Ureter (tissue), 1 donor: ENCODE data around the gene PAQR6. TPM values are rescaled to one million over a fixed set of nuclear protein-coding genes. Genes with fewer than 3 reads are reported as not detected.

Experiments used
- DNase-seq: peaks from one replicate; pipeline ENCODE4 v3.0.0-alpha.2; 2020; ENCODE audit warnings: low spot score
- total RNA-seq: library from RNA; stranded (reverse); gene quantifications from one replicate; pipeline ENCODE4 v1.2.4, GENCODE V29; 2023
- donor health status: DM: yes; HTN: yes; CAD: no.

The PAQR6 gene, protein sequence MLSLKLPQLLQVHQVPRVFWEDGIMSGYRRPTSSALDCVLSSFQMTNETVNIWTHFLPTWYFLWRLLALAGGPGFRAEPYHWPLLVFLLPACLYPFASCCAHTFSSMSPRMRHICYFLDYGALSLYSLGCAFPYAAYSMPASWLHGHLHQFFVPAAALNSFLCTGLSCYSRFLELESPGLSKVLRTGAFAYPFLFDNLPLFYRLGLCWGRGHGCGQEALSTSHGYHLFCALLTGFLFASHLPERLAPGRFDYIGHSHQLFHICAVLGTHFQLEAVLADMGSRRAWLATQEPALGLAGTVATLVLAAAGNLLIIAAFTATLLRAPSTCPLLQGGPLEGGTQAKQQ
- total RNA-seq: 4.4 TPM

DNA sequence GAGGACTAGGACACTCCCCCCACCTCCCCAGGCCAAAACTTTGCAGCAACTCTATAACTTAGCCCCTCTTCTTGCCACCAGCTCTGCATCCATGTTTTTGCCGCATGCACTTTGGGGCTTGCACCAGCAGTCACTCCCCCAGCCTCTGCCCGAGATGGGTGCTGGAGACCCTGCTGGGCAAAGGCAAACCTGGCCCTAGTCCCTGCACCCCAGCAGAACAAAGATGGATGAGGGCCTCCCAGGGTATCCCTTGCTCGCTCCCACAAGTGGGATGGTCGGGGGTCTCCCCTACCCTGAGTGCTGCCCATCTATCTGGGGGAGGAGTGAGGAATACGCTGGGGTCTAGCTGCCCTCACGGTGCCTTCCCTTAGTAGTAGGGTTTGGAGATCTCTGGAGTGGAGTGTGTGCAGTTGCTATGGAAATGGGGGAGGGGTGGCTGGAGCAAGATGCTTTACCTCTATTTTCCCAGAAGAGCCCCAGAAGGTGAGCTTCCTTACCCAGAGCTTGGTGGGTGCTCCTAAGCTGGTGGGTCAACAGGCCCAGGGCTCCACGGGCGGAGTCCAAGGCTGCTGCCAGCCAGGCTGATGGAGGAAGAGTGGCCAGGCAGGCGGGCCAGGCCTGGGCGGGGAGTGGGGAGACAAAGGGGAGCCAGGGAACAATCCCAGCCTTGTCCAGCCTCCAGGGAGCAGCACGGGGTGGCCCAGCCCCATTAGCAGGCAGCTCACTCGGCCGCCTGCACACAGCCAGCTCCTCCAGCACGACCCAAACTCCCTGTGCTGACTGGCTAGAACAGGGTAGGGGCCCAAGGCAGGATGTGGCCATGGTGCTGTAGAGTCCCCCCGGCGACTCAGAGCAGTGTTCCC, at the start of gene PAQR6:
Gene PAQR6 (minus strand): TSS at position 597 of the 863 bp plus-strand sequence. CDS start 1,325 bp downstream, outside the sequence.
- DNase-seq: no peak

DNA sequence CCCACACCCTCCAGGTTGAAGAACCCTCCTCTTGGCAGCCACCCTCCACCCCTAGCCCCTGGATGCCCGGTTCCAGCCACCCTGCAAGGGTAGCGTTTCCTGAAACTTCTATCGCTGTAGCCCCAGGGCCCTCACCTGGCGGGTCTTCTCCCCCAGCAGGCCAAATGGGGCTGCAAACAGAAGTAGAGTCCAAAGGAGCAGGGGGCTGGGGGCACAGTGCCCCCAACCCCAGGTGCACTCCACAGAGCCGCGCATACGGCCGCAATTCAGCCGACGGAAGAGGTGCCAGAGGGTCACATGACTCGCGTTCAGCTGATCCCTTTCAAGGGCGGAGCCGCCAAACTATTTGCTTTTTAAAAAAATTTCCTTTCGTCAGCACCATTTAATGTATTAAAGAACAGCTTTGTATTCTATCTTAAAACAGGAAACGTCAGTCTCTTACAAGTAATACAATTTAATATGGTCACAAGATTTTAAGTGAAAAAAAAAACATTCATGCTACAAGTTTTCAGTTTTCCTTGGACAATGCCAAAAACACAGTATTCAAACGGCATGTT, 47.6 kb upstream of the PAQR6 start, which contains the start of gene GLMP:
Gene GLMP (minus strand): TSS at position 289 of the 557 bp plus-strand sequence. CDS start 34 bp downstream, at position 255.
- DNase-seq: peak; percentile 63

DNA sequence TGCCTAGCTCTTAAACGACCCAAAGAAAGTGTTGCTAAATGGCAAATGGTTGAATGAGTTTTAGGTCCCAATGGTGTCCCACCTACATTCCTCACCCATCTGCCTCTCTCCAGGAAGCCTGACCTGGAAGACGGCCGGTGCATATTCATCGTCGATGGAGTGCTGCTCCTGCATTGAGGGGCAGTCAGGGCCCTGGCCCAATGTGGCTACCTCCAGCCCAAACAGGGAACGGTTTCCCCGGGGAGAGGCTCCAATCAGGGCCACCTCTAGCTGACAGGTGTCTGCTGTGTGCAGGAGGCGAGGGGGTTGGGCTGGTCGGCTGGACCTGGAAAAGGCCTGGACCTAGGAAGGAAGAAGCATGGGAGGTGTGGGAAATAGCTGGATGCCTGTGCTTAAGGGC, 46.0 kb upstream of the PAQR6 start:
- no peak for DNase-seq

DNA sequence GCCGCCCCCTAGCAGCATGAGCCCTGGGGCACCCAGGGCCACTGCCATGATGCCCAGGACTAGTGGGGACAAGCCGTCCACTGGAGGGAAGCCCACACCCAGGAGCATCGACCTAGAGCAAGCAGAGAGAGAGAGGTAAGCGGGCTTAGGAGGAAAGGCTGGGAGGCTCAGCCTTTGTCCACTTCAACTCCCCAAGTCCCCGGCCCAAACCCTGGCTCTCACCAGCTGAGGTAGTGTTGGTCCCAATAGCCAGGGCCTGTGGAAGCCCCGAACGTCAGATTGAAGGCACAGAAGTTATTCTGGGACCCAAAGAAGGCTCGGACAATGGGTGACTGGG, 45.2 kb upstream of the PAQR6 start:
- no peak for DNase-seq

DNA sequence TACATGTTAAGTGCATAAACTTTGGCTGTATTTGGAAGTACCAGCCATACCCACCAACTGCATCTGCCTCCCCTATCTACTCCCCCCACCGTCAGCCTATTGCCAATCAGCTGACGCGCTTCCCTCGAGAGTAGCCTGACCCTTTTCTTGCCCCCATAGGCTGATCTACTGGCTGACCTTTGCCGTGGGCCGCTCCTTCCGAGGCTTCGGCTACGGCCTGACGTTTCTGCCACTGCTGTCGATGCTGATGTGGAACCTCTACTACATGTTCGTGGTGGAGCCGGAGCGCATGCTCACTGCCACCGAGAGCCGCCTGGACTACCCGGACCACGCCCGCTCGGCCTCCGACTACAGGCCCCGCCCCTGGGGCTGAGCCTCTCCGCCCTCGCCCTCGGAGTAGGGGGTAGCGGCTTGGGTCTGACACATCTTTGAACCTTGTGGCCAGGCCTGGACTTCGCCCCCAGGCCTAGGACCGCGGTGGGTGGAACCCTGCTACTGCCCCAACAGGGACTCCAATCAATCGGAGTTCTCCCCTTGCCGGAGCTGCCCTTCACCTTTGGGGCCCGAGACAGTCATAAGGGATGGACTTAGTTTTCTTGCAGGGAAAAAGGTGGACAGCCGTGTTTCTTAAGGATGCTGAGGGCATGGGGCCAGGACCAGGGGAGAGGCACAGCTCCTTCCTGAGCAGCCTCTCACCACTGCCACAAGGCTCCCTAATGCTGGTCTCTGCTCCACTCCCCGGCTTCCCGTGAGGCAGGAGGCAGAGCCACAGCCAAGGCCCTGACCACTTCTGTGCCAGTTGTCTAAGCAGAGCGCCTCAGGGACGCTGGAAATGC, 43.6 kb upstream of the PAQR6 start:
- DNase-seq: peak; percentile 87

DNA sequence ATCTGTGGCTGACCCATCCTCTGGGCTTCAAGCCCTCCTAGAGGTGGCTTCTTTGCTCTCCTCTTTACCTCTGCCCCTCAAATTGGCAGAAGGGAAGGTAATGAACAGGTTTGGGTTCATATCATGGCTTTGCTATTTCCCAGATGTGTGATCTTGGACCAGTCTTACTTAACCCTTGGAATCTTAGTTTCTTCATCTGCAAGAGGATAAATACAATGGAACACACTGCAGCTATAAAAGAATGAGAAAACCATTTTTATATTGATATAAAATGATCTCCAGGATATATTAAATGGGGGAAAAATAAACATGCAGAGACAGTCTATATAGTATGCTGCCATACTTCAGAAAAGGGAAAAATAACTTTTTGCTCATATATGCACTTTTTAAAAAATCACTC, 42.0 kb upstream of the PAQR6 start:
- DNase-seq: no peak

DNA sequence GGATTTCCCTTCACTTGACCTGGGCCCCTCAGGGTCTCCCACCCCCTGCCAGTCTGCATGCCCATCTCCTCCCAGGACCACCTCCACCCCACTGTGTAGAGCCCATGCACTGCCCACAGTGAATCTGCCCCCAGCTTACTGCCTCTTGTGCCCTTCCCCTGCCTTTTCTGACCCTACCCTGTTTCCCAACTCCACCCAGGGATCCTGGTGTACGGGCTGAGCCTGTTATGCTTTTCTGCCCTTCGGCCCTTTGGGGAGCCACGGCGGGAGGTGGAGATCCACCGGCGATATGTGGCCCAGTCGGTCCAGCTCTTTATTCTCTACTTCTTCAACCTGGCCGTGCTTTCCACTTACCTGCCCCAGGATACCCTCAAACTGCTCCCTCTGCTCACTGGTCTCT, 38.2 kb upstream of the PAQR6 start:
- no peak for DNase-seq

DNA sequence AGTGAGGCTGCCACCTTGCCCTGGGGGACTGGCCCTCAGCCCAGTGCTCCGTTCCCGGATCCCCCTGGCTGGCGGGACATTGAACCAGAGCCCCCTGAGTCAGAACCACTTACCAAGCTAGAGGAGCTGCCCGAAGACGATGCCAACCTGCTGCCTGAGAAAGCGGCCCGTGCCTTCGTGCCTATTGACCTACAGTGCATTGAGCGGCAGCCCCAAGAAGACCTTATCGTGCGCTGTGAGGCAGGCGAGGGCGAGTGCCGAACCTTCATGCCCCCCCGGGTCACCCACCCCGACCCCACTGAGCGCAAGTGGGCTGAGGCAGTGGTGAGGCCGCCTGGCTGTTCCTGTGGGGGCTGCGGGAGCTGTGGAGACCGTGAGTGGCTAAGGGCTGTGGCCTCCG, 37.6 kb upstream of the PAQR6 start:
- DNase-seq: no peak

DNA sequence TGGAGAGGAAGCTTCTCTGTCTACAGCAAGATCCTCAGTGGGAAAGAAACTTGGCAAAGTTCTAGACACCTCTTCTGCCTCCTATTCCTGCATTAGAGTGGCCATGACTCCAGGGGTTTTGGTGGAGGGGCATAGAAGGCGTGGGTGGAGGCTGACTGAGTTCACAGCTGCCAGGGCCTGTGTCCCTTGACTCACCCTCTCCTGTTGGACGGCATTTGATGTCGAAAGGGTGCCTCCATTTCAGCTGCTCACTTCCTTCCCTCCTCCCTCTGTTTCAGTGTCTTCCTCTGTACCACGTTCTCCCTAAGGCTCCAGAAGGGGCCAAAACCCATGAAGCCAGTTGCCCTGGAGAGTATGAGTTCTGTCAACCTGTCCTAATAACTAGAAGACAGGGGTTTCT, 36.9 kb upstream of the PAQR6 start:
- no peak for DNase-seq

DNA sequence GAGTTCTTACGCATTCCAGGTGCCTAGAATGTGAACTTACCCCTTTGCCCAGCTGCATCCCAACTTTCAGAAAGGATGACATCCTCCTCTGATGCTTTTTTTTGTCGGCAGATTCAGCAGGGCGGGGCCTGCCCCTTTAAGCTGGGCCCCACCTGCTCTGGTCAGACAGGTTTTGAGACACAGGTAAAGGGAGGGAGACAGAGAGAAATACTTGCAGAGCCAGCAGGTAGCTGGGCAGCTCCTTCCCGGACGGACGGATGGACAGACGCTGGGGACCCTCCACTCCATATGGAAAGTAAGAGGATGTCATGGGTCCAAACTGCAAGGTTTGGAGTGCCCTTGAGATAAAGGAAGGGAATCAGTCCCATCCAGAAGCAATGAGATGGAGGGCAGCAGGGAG, 36.3 kb upstream of the PAQR6 start, which contains the start of gene TMEM79:
Gene TMEM79 (plus strand): TSS at position 214 of the 400 bp plus-strand sequence. CDS start 902 bp downstream, outside the sequence.
- peak; percentile 62 for DNase-seq

DNA sequence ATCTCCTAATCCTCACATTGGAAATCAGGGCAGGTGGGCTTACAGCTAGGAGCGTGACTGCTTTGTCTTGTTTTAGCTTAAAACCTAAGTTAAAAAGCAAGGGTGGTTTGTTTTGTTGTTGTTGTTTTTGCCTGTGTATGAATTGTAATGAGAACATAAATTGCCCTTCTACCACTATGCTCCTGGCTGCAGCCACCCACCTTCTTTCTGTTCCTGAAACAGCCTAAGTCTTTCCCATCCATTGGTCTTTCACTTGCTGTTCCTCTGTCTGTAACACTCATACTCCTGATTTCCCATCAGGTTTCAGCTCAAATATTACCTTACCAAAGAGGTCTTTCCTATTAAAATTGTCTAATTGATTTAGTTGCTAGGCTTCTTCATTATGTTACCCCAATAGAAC, 35.7 kb upstream of the PAQR6 start:
- no peak for DNase-seq

DNA sequence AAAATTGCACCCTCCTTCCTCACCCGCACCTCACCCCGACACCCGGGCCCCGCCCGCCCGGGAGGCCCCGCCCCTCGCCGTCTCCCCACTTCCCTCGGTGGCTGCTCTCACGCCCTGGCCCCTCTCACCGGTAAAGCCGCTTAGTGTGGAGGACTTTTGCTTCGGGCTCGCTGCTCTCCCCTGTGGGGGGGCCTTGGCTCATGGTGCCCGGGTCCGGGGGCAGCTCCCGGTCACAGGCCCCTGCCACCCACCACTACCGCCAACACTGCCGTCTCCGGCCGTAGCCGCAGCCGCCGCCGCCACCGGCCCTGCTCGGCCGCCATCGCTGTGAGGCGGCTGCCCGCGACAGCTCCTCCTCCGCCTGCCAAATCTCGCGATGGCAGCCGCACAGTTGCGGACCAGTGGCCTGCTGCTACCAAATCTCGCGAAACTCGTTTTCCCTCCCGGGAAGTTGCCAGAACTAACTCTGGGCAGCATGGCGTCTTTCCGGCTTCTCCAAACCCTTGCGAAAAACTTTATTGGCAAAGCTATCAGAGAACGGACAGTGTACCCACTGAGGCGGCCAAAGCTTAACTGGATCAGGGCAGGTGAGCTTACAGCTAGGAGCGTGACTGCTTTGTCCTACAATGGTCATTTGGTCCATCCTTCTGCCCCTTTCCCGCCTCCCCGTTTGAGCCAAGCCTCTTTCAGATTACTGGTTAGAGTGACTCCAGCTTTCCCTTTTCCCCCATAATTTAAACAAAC, 34.8 kb upstream of the PAQR6 start, which contains the start of gene SMG5:
Gene SMG5 (minus strand): TSS at position 347 of the 744 bp plus-strand sequence. CDS start 145 bp downstream, at position 202.
- DNase-seq: peak; percentile 98

DNA sequence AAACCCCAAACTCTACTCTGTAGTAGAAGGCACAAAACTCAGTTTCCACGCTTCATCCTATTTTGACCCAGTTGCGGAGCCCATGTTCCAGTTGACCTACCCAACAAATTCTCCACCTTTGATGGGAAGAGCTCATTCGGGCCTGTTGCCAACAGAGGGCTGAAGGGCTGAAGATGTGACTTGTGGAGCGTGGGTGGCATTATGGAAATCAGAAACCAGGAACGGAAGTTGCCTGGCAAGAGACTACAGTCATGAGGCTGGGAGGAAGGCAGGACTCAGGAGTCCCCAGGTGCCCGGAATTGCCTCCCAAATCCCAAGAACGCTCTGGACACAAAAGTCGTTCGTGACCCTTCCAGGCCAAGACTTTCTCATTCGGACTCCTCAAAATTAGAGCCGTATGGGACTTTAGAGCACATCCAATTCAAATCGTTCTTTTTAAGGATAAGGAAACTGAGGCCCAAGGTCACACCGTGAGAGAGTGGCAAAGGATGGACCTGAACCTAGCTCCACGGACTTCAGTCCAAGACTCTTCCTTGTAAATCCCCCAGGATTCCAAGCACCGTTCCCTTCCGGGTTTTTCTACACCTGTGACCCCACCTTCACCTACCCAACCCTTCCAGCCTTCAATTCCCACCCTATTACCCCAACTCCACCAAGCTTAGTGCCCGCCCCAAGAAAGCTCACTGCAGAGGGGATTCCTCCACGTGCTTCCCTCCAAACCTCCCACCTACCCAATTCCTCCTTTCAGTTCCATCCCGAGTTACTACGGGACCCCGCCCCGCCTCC, 34.0 kb upstream of the PAQR6 start:
- DNase-seq: no peak

DNA sequence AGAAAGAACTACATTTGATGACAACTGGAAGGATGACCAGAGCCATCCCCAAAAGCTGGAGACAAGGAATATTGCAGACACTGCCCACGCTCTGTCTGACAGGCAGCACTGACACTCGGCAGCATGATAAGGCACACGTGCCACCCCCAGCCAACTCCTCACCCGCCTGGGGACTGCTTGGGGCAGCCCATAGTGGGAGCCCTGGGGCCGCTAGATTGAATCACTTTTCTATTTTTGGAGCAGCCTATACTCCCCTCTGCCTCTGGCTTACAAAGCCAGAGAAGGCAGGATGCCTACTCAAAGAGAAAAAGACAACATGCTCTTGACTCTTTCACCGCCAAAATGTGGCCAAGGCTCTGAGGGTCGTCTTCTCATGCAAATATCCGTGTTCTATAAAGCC, 33.4 kb upstream of the PAQR6 start:
- no peak for DNase-seq

DNA sequence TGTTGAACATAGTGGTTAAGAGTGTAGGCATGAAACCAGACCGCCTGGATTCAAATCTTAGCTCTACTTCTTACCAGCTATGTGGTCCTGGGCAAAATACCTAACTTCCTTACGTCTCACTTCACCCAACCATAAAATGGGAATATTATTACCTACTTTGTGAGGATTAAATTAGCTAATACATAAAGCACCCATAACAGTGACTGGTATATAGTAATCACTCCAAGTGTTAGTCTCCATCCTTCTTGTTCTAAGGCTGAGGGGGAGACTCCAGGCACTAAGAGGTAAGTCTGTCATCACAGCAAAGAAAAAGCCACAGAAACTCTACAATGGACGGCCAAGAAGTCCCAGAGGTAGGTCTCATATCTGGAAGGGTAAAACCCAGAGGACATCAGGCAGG, 32.0 kb upstream of the PAQR6 start:
- no peak for DNase-seq

DNA sequence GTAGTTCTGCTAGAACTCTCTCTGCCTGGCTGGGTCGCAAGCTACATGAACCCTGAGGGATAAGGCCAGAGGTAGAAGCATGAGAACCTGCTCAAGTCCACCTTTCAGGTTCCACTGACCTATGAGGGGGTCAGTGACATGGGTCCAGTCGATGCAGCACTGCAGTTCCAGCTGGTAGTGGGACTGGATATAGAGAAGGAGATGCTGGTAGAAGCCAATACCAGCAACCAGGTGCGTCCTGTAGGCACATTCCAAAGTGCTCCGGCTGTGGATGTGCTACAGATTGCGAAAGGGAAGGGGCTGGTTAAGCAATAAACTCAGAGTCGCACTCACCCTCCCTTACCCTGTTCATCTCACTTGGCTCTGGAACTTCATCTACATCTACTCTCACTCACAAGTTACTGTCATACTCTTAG, 29.1 kb upstream of the PAQR6 start:
- DNase-seq: no peak

DNA sequence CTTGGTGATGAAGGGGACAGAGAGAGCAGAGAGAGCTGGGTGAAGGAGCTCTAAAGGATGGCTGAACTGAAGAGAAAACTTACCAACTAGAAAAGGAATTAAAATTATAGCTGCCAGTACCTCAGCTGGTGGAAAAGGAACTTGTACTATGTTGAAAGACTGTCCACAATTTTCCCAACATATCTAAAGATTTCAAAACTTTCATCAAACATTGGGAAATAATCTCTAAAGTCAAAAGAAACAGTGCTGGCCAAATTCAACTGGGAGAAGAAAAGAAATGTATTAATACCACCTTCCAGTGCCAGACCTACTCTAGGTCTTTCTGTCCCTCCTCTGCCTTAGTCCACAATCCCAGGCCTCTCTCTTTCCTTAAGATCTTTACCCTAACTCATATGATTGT, 28.7 kb upstream of the PAQR6 start:
- no peak for DNase-seq

DNA sequence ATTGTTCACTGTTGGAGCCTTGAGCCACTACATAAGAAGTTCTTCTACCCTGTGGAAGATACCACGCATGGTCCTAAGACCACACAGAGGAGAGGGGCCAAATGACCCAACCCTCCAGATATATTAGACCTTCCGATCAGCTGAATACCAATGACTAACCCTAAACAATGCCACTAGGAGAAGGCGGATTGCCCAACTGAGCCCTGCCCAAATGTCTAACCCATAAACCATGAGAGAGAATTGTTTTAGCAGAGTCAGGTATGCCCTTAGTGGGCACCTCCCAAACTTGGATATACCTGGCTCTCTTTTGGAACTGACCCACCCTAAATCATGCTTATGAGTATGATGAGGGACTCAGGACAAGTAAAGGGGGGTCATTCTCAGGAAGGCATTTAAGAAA, 22.5 kb upstream of the PAQR6 start:
- DNase-seq: no peak

DNA sequence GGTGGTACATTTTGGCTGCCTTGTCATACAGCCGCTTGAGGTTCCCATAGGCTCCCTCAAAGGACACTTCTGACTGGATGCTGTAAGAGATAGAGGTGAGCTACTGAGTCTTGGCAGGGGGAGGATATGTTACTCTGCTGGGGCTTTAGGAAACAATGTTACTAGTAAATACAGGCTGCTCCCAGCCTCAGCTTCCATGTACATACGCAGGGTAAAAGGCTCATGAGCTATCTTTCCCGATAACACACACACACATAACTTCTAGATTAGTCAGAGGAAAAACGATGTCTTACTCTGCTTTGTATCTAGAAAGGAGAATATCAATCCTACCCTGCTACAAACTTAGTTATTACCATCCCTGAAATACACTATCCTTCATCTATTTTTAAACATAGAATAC, 20.5 kb upstream of the PAQR6 start:
- no peak for DNase-seq

DNA sequence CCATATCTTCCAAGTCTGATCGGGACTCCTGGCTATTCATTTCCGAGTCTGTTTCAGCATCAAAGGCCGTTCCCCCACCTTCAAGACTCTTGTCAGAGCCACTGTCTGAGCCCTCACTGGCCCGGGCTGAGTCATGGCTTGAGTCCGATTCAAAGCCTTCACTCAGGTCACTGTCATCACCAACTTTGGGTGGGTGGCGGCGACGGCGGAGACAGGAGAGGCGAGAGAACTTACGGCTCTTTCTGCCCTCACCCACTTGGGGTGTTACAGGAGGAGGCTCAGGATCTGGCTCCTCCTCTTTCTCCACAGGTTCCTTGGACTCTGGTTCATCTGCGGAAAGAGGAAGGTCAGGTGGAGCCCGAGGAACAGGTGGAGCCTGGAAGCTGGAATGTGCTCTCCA, 18.2 kb upstream of the PAQR6 start:
- no peak for DNase-seq
